Lung microvascular endothelial cell (primary cell): Measurements from ENCODE around the gene HMGCS1. TPM values are rescaled to one million over a fixed set of nuclear protein-coding genes. Genes with fewer than 3 reads are reported as not detected.
"Not testable (repeated sequence)": the region's sequence is repeated elsewhere in the genome, so short reads cannot be mapped to it uniquely, and the experiment has no call there.

Experiments
- DNase-seq, 2 donors: peaks; one replicate each; pipeline versions ENCODE4 v3.0.0 to v3.0.0-alpha.2; 2010; ENCODE audit warnings: low read depth in 2 of 2
- total RNA-seq: library from RNA; depleted of rRNA; stranded (reverse); fragments of >200 nt; gene quantifications from 2 replicates; pipeline ENCODE4 v1.2.1, GENCODE V29; 2014

Gene HMGCS1
- total RNA-seq, 1 donor from 2014 or later = 52.2 TPM

DNA sequence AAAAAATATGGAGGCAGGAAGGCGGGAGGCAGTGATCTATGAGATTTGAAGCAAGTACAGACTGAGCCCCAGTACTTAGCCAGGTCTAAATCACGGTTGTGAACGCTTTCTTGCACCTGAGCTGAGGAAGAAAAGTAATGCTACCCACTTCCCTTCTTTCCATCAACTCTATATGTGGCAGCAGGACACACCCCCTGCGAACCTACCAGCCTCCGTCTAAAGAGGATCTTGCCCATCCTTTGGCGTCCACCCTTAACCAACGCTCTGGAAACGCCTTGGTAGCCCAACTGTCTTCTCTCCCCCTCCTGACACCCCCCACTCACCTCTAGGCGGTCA, 545 bp downstream of the HMGCS1 start:
- DNase-seq = no peak

GRCh38 chr5:43312076-43312661, 1.0 kb downstream of the HMGCS1 start:
- no peak for DNase-seq

- DNase-seq = no peak
These were observed 3.6 kb downstream of the HMGCS1 start for GRCh38 chr5:43309637-43310036.

GRCh38 chr5:43309122-43309521, 4.1 kb downstream of the HMGCS1 start:
- DNase-seq = no peak

- not testable (repeated sequence) for DNase-seq
These were observed 6.3 kb downstream of the HMGCS1 start for GRCh38 chr5:43306954-43307353.

- DNase-seq = peak; percentile 66 to 67
These were observed 7.2 kb downstream of the HMGCS1 start for GRCh38 chr5:43305948-43306565.

DNA sequence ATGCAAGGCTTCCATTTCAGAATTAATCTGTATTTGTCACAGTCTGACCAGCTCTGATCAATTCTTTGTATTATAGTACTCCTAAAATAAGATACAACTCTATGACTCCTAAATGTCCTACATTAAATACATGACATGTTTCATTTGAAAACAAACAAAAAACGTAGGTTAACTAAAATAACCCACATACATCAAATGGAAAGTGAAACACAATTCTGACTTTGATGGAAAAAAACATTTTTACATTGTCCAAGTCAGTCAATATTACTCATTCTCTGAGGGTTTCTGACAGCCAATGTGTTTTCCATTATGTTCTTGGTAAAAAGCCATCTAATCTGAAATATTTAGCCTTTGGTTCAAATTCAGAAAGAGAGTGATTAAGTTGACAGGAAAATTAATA, 8.7 kb downstream of the HMGCS1 start:
- peak; percentile 21 to 71 for DNase-seq

- DNase-seq = no peak
These were observed 10.0 kb downstream of the HMGCS1 start for GRCh38 chr5:43303242-43303641.

GRCh38 chr5:43302481-43302880, 10.7 kb downstream of the HMGCS1 start:
- no peak for DNase-seq

DNA sequence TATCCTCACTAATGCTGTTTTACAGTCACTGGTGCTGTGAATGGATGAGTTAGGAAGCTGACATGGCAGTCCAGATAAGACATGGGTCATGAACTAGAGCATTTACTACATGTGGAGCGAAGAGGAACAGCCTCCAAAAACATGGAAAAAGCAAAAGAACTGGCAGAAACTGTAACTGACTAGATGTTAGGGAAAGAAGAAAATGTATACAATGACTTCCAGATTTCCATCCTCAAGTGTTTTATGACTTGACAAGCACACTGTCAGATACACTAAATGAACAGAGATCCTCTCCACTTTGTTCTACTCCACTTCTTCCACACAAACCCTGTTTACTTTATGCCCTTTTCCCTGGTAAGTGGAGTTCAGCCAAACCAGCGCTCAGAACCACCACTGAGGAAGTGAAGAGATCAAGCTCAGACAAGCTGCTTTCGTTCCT, 11.5 kb downstream of the HMGCS1 start:
- DNase-seq = peak; percentile 4 to 33

GRCh38 chr5:43300112-43300511, 13.1 kb downstream of the HMGCS1 start:
- DNase-seq = no peak

- no peak for DNase-seq
These were observed 14.8 kb downstream of the HMGCS1 start for GRCh38 chr5:43298443-43298842.

- DNase-seq = no peak
These were observed 16.4 kb downstream of the HMGCS1 start for GRCh38 chr5:43296835-43297234.

- no peak for DNase-seq
These were observed 18.0 kb downstream of the HMGCS1 start for GRCh38 chr5:43295202-43295601.

- peak; percentile 17 to 28 for DNase-seq
These were observed 19.0 kb downstream of the HMGCS1 start for GRCh38 chr5:43294226-43294625.

DNA sequence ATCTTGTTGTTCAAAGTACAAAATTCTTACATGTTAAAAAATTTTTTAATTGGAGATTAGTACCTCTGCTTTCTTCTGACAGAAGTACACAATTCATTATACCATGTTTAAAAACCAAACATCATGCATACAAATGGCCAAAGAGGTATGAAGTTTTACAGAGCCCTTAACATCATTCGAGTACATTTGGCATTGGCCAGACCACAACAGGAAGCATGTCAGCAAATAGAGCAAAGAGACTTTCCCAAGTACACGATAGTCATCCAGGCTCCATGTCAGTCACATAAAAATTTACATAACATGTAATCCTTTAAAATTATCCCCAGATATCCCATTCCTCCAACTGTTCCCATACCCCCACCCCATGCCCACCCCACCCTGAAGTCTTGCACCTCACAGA, 22.5 kb downstream of the HMGCS1 start:
- peak in 1 of 2 donors; percentile 30 for DNase-seq

GRCh38 chr5:43288269-43288831, 24.9 kb downstream of the HMGCS1 start:
- no peak for DNase-seq

DNA sequence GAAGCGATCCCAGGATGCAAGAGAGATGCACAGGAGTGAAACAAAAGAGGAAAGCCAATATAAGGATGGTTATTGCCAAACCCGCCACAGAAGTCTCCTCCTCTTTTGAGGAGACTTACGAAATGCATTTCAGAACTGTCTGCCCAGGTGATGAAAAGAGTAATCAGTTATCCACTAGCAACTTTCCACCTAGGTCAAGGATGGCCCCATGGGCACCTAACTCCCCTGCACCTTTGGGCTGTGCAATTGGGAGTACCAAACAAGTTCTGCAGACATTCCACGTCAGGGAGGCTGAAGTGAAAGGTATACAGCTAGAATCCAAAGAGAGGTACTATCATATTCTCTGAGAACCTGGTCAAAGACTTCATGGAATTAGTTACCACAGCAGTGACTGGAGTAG, 25.7 kb downstream of the HMGCS1 start:
- DNase-seq = no peak

DNA sequence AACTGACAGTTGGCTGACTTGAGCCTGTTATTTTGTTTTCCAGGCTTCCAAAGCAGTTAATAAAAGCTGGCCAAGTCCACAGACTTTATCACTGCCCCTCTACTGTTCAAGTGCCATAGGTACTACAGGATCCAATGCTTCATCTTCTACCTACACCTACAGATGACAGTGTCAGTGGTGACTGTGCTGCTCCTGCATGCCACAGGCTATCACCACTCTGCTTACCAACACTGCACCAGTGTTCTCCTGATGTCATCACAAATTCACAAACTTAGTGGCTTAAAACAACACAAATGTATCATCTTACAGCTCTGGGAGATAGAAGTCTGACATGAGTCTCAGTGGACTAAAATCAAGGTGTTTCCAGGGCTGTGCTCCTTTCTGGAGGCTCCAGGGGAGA, 26.6 kb downstream of the HMGCS1 start:
- no peak for DNase-seq

GRCh38 chr5:43281840-43282658, 31.2 kb downstream of the HMGCS1 start:
- no peak for DNase-seq

- DNase-seq = no peak
These were observed 33.5 kb downstream of the HMGCS1 start for GRCh38 chr5:43279548-43280274.

GRCh38 chr5:43275391-43275790, 37.8 kb downstream of the HMGCS1 start:
- no peak for DNase-seq
